ENCODE data around the gene GMPR. TPM values are rescaled to one million over a fixed set of nuclear protein-coding genes. Genes with fewer than 3 reads are reported as not detected.

The GMPR gene
- total RNA-seq, 2 experiments from 2014 or later = not detected

- Histone ChIP-seq H3K9me2 (ENCODE audit: insufficient read depth, low read length) (no peaks in the 10 kb centered on the region), H3K9me3 (ENCODE audit: low read length) (no peaks in the 10 kb centered on the region), H3K36me3 (ENCODE audit: insufficient read depth, low read length) (no peaks in the 10 kb centered on the region), H2AFZ (ENCODE audit: low read length) (no peak overlapping the region), H3K4me1 (ENCODE audit: insufficient read depth, low read length, poor library complexity, severe bottlenecking) (no peaks in the 10 kb centered on the region), H3K27ac (ENCODE audit: low read depth, low read length, poor library complexity, severe bottlenecking) (no peak overlapping the region), H3K4me2 (ENCODE audit: low read length) (no peak overlapping the region), H3K79me2 (ENCODE audit: insufficient read depth, low read depth, low read length) (no peaks in the 10 kb centered on the region), H3K4me3 (ENCODE audit: low read depth, low read length, poor library complexity, severe bottlenecking) (no peak overlapping the region), H4K20me1 (ENCODE audit: insufficient read depth, low read length) (no peaks in the 10 kb centered on the region)
- no TSS peak for BruUV-seq (replicated peaks)
- ChIA-PET CTCF (ENCODE audit: unreplicated experiment) (no interaction called here), POLR2A (interaction anchor here (0.6 to 0.7 kb wide), 2 partner anchors 98 to 391 kb away, joined by 3 read pairs; no protein-coding TSS in a partner anchor)
- intact Hi-C loops (cut with micrococcal nuclease; ENCODE audit: unreplicated experiment) = no loop called here
- DNase-seq (ENCODE audit: low spot score) = no peak
- TF ChIP-seq CTCF (conservative IDR thresholded peaks at IDR 0.05; ENCODE audit: low read length) (no peak), EZH2phosphoT487 (IDR thresholded peaks at IDR 0.05; ENCODE audit: borderline replicate concordance, low read depth, low read length) (no peak)
These were observed 16.1 kb downstream of the GMPR start for GRCh38 chr6:16254535-16254934.

- no peak overlapping the region for H3K4me3 ChIP-seq (ENCODE audit: low read depth, low read length, poor library complexity, severe bottlenecking)
- no peaks in the 10 kb centered on the region for H3K79me2 ChIP-seq (ENCODE audit: insufficient read depth, low read depth, low read length)
- no peaks in the 10 kb centered on the region for H4K20me1 ChIP-seq (ENCODE audit: insufficient read depth, low read length)
- TF ChIP-seq CTCF (conservative IDR thresholded peaks at IDR 0.05; ENCODE audit: low read length) (no peak), EZH2phosphoT487 (IDR thresholded peaks at IDR 0.05; ENCODE audit: borderline replicate concordance, low read depth, low read length) (no peak)
- intact Hi-C loops (cut with micrococcal nuclease; ENCODE audit: unreplicated experiment) = no loop called here
- no peaks in the 10 kb centered on the region for H3K9me2 ChIP-seq (ENCODE audit: insufficient read depth, low read length)
- no TSS peak for BruUV-seq (replicated peaks)
- no peak overlapping the region for H3K4me2 ChIP-seq (ENCODE audit: low read length)
- DNase-seq (ENCODE audit: low spot score) = no peak
- no peak overlapping the region for H3K27ac ChIP-seq (ENCODE audit: low read depth, low read length, poor library complexity, severe bottlenecking)
- no peaks in the 10 kb centered on the region for H3K36me3 ChIP-seq (ENCODE audit: insufficient read depth, low read length)
- no peaks in the 10 kb centered on the region for H3K4me1 ChIP-seq (ENCODE audit: insufficient read depth, low read length, poor library complexity, severe bottlenecking)
- no peak overlapping the region for H2AFZ ChIP-seq (ENCODE audit: low read length)
- CTCF ChIA-PET (ENCODE audit: unreplicated experiment) = interaction anchor here (0.5 kb wide), 1 partner anchor 39 kb away, joined by 3 read pairs; no protein-coding TSS in a partner anchor
- no peaks in the 10 kb centered on the region for H3K9me3 ChIP-seq (ENCODE audit: low read length)
- POLR2A ChIA-PET = no interaction called here
These were observed 18.4 kb downstream of the GMPR start for GRCh38 chr6:16256781-16257180.

- no peak overlapping the region for H3K4me3 ChIP-seq (ENCODE audit: low read depth, low read length, poor library complexity, severe bottlenecking)
- no peak overlapping the region for H3K4me2 ChIP-seq (ENCODE audit: low read length)
- intact Hi-C loops (cut with micrococcal nuclease; ENCODE audit: unreplicated experiment) = no loop called here
- CTCF ChIA-PET (ENCODE audit: unreplicated experiment) = no interaction called here
- BruUV-seq (replicated peaks) = no TSS peak
- POLR2A ChIA-PET = no interaction called here
- no peak overlapping the region for H2AFZ ChIP-seq (ENCODE audit: low read length)
- DNase-seq (ENCODE audit: low spot score) = no peak
- H3K9me2 ChIP-seq (ENCODE audit: insufficient read depth, low read length) = no peaks in the 10 kb centered on the region
- no peaks in the 10 kb centered on the region for H3K4me1 ChIP-seq (ENCODE audit: insufficient read depth, low read length, poor library complexity, severe bottlenecking)
- no peak for TF ChIP-seq EZH2phosphoT487 (IDR thresholded peaks at IDR 0.05; ENCODE audit: borderline replicate concordance, low read depth, low read length)
- TF ChIP-seq CTCF (conservative IDR thresholded peaks at IDR 0.05; ENCODE audit: low read length) = no peak
- no peaks in the 10 kb centered on the region for H3K9me3 ChIP-seq (ENCODE audit: low read length)
- no peak overlapping the region for H3K27ac ChIP-seq (ENCODE audit: low read depth, low read length, poor library complexity, severe bottlenecking)
- no peaks in the 10 kb centered on the region for H3K36me3 ChIP-seq (ENCODE audit: insufficient read depth, low read length)
- no peaks in the 10 kb centered on the region for H3K79me2 ChIP-seq (ENCODE audit: insufficient read depth, low read depth, low read length)
- no peaks in the 10 kb centered on the region for H4K20me1 ChIP-seq (ENCODE audit: insufficient read depth, low read length)
These were observed 19.8 kb downstream of the GMPR start for GRCh38 chr6:16257999-16258708.

Data from OCI-LY7 (cell line).